HG03060 (cell line): ENCODE measurements around the gene CFAP58.

Experiments
- ATAC-seq: cut with Tn5 transposase; IDR thresholded peaks from one replicate; pipeline ENCODE4 v1.9.1; 2021; ENCODE audit warnings: low read depth, moderate number of reproducible peaks; ENCODE audit not compliant: unreplicated experiment

The CFAP58 gene, protein sequence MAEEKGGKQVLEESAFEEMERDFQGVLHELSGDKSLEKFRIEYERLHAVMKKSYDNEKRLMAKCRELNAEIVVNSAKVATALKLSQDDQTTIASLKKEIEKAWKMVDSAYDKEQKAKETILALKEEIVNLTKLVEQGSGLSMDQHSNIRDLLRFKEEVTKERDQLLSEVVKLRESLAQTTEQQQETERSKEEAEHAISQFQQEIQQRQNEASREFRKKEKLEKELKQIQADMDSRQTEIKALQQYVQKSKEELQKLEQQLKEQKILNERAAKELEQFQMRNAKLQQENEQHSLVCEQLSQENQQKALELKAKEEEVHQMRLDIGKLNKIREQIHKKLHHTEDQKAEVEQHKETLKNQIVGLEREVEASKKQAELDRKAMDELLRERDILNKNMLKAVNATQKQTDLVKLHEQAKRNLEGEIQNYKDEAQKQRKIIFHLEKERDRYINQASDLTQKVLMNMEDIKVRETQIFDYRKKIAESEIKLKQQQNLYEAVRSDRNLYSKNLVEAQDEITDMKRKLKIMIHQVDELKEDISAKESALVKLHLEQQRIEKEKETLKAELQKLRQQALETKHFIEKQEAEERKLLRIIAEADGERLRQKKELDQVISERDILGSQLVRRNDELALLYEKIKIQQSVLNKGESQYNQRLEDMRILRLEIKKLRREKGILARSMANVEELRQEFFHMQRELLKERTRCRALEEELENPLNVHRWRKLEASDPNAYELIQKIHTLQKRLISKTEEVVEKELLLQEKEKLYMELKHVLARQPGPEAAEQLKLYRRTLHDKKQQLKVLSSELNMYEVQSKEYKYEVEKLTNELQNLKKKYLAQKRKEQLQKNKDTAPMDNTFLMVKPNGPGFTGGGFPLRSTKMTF

DNA sequence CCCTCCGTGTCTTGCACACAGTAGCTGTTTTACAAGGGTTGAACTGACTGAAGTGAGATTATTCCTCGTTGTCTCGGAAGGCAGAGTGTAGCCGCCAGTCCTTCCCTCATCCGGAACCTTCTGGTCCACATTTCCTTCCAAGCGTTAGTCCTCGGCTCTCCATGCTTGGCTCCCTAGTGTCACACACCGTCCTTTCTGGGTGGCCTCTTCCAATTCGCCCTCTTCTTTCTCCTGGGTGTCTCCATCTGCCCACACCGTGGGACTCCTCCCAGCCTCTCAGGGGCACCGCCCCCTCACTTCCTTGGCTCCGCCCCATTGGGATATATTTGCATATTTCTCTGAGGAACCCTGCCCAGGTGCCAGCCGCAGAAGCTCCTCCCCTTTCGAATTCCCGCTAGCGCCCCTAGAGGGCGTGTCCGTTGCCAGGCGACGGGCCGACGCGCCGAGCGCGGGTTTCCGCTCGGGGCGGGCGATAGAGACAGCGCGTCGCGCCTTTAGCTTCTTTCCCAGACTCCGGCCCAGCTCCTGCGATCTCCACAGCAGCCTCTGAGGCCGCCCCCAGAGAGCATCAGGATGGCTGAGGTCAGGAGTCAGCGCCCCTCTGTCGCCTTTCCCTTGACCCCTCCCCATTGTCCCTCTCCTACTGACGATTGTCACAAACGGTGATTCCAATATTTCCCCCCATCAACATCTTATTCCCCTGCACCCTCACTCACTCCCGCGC lies at the start of gene CFAP58:
Gene CFAP58, plus strand, starts transcription at position 509 of the 724 bp plus-strand sequence. Its CDS starts 65 bp downstream, at position 574.
- peak; percentile 40 for ATAC-seq

DNA sequence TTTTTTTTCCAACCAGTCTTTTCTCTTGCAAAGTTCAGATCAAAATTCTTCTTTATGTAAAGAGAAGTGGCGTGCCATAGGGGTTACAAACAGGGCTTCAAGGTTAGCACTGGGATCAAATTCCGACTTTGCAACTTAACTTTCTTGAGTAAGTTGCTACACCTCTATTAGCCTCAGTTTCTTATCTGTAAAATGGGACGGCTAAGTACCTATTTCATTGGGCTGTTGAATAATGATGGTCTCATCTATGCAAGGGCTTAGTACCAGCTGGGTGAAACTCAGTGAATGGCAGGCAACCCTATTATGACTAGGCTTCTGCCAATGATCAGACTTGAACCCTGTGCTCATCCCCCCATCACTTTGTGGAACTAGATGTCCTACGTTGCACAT lies 49.3 kb upstream of the CFAP58 start:
- ATAC-seq: no peak

DNA sequence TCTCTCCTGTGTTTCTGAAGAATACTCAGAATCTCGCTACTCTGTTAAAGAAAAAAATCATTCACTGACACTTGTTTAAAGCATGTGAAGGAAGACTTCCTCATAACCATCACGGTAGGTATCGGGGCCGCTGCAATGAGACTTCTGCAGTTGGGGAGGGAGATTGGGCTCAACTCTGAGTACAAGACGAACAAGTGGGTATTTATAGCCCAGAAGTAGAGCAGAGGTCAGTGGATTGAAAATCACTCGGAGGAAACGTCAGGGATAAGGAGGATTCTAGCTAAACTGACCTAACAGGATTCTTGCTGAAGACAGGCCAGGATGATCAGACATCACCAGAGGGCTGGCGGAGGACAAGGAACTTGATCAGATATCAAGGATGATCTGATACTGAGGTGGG lies 48.7 kb upstream of the CFAP58 start:
- no peak for ATAC-seq

DNA sequence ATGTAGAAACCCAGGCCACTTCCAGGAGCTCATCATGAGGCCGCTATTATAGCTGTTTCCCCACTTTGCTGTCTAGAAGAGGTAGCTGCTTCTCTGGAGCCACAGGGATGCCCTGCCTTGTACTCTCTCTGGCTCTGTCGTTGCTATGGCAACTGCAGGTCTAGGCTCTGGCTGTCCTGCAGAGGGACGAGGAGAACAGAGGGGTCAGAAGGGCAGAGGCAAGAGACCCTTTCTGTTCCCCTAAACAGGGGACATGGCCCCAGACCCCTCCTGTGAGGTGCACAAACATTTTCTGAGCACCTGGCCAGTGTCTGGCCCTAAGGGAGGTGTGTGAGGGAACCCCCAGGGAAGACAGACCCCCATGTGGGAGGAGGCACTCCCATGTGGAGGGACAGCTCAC lies 46.7 kb upstream of the CFAP58 start:
- ATAC-seq: no peak

DNA sequence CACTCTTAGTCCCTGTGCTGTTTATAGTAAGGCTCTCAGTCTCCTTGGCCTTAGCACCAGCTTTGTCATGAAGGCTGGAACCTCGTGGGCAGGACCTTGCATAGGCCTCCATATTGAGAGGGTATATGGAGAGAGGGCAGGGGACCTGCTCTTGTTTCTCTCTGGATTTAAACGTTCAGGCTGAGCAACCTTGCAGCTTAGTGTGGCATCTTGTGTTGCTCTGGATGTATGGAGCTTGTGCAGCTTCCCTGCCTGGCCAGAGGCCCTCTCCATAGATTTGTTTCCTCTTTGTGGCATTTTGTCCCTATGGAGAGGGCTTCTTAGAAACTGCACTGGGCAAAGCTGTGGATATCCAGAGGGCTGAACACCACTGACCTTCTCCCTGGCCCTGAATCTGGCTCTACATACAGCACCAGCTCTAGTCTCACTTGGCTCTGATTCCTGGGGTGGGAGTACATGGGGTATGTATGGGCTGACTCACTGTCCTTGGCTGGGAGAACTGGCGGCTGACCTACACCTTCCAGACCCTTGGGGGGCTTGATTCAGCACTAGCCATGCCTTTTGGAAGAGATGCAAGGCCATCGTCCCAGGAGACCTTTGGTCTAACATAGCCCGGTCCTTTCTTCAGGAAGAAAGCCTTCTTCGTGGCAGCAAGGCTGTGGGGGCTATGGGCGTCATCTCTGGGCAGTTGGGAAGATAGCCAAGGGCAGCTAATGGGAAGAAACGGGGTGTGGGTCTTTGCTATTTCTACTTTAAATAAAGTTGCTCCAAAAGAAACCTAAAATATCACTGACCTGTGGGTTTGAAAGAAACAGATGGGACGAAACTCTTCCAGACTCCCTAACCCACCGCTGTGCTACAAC lies 45.8 kb upstream of the CFAP58 start:
- ATAC-seq: no peak

DNA sequence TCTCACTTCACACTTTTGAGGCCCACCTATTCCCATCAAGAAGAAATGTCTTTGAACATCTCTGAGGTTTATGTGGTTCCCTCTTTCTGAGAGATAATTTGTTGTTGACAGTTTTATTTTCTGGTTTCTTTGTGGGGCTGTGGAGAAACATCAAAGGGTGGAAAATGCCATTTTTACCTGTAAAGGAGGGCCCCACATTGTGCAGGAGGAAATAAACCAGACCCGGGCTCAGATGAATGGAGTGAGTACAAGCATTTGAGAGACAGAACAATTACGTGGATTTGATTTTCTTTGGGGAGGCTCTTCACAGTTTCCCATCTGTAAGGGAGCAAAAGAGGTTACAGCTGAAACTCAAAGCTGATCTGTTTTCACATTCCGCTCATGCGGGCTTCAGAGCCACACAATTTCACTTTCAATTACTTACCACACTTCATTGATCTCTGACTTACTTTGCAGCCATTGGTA lies 45.2 kb upstream of the CFAP58 start:
- peak; percentile 78 for ATAC-seq

DNA sequence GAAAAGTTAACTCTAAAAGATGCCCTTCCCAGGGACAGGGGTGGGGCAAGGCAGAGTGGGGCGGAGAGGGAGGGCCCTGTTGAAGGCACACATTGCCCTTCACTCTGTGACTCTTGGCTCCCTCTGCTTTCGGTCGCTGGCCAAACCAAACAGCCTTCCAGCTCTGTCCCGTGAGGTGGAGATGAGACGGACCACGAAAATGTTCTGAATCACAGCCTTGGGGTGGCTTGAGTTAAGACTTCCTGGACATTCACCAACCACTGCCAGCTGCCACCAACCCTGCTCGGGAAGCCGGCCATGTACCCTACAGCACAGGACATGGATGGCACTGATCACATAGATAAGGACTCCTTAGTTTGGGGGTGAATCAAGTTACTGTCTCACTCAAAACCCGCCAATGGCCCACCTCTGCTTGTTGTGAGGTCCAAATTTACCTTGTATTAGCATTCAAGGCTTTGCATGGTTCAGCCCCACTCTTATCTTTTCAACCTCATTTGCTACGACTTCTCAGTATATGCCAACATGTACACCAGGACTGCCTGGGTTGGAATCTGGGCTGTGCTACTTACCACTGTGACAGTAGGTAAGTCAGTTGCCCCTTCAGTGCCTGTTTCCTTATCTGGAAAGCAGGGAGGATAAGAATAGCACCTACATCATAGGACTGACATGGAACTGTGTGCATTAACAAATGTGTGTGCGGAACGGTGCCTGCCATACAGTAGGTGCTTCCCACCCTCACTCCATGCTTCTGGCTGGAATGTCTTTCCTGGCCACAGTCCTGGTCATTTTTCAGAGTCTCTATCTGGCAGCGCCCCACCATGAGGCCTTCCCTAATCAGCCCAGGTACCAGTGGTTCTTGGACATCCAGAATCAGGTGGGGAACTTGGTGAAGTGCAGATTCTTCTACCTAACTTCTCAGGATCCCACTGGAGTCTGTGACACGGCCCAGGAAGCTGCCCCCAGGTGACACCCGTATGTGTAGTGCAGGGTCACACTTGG lies 43.4 kb upstream of the CFAP58 start:
- ATAC-seq: no peak

DNA sequence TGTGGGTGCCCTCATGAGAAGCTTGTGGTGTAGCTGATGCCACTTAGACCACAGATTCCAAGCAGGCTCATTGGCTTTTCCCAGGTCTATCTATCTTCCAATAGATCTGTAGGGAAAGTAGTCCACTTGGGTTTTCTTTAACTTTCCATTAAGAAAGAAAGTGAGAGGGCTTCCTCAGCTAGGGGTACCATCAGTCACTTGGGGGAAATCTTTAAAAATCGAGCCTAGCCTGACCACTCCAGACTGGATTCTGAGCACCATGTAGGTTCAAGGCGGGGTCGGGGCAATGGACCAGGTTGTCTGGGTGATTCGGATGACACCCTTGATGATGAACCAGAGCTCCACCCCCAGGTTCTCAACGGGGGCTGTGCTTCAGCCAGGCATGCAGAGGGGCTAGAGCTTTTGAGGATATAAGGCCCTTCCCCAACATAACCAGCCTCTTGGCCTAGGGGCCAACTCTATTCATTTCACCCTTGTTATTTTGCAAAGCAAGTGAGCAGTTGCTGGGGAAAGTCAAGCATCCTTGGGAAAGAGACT lies 42.4 kb upstream of the CFAP58 start:
- no peak for ATAC-seq

DNA sequence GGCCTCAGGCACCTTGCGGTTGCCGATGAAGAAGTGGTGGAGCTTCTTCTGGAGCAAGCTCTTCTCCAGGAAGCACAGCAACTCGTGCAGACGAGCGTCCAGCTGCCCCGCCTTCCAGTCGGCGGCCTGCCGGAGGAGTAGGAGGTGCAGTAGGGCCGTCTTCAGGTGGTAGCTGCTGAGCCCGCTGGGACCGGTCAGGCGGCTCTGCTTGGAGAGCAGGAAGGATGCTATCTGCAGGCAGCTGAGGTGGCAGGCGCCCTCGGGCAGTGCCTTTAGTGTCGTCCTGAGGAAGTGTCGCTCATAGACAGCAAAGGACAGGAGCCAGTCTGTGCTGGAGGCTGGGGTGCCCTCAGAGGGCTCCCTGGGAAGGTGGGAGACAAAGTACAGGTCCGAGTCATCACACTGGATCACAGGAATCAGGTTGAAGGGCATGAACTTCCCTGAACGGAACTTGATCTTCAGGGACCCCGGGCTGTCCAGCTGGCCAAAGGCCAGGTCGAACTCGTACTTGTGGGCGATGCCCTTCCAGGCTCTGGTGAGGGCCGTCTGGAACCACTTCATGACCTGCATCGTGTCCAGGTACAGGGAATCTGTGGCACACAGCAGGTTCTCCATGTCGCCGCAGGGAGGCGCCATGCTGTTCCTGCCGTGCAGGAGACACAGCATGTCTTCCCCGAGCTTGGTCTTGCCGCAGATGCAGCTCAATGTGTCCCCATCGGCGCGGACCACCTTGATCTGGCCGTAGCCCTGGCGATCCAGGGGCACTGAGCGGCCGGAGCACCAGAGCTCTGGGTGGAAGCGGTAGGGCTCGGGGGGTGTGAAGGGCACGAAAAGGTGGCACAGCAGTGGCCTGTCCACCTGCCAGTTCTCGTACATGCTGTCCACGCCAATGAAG lies 38.8 kb upstream of the CFAP58 start:
- no peak for ATAC-seq

DNA sequence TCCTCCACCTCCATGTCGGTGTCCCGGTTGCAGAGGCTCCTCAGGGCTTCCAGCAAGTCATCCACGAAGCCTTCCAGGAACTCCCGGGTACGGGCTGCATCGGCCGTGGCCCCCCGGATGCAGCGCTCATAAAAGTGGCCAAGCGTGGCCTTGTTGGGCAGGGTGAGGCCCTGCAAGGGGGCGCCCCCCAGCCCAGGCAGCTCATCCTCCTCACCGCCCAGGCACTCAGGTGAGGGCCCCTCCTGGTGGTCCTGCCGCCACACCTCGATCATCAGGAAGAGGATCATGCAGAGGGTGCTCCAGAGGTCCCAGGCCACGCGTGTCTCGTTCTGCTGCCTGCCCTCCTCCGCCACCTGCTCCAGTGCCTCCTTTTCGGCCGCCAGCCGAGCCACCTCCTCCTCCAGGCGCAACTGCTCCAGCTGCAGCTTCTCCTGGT lies 38.1 kb upstream of the CFAP58 start:
- ATAC-seq: no peak

DNA sequence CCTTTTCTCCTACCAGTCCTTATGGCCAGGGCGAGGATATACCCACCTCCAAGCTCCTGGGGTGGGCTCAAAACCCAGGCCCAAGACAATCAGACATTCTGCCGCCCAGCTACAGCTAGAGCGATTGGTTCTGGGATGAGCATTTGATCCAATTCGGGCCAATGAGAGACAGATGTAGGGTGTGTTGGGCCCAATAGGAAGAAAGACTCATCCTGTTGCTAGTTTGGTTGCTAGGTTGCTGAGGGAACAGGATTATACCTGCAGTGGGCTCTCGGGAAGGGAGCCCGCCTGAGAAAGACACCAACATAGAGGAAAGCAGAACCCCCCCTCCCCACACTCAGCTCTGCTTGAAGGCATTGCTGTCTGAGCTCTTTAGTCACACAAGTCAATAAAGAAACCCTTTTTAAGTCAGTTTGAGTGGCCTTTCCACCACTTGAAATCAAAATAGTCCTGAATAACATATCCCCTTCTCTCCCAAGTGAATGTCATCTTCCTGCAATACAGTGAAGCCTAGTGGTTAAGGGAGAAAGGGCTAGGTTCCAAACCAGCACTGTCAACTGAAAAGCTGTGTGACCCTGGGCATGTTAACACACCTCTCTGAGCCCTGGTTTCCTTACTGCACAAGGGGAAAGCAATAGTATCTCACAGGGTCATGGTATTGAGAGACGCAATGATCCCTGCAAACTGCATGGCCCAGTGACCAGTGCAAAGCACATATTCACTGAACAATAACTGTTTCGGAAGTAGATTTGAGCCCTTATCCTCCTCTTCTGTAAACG lies 37.1 kb upstream of the CFAP58 start:
- ATAC-seq: no peak

DNA sequence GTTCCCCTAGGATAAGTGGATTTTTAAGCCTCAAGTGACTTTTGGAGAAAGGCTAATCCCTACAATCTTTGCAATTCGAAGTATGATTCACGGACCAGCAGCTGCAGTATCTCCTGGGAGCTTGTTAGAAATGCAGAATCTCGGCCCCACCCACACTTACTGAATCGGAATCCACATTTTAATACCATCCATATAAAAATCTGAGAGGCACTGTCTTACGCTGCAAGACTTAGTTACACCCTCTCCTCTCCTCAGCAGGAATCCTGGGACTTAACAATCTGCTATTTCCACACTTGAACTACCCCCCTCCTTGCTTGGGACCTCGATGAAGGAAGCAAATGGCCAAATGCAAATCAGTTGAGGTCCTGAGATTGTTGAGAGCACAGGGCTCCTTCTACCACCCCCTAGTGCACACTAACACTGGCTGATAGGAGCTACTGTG lies 36.3 kb upstream of the CFAP58 start:
- ATAC-seq: no peak

DNA sequence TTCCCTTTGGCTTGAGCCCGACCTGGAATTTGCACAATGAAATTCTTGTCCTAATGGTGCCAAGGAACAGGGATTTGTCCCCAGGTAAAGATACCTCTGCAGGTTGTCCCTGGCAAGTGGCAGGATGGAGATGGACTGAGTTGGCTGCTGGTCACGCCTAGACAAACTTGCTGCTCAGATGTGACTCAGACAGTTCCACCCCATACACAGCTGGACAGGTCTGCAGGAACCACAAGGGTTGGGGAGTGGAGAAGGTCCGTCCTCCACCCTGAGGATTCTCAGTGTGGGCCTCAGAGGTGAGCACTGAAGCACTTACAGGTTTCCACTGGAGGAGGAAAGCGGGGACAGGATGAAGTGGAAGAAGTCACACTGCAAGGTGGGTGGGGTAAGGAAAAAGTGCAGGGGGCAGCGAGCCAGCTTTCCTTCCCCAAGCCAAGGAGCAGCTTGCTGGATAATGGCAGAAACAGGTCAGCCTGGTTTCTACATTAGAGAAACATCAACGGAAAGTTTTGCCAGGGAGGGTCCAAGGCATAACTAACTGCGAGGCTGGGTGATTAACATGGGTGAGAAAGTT lies 35.8 kb upstream of the CFAP58 start:
- no peak for ATAC-seq

DNA sequence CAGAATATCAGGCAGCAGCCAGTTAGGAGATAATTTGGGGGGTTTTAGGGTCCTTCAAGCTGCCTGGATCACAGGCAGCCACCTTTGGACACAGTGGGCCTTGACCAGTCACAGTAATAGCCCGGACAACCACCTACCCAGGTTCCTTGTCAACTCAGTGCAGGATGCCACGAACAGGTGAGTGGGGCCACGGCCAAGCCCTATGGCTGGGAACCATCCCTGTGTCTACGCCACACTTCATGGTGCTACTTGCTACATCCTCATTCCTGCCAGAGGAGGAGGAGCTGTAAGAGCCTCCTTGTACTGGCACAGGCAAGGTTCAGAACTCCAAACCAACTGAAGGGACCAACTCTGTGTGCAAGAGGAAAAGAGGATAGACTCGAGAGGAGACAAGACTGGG lies 35.3 kb upstream of the CFAP58 start:
- no peak for ATAC-seq

DNA sequence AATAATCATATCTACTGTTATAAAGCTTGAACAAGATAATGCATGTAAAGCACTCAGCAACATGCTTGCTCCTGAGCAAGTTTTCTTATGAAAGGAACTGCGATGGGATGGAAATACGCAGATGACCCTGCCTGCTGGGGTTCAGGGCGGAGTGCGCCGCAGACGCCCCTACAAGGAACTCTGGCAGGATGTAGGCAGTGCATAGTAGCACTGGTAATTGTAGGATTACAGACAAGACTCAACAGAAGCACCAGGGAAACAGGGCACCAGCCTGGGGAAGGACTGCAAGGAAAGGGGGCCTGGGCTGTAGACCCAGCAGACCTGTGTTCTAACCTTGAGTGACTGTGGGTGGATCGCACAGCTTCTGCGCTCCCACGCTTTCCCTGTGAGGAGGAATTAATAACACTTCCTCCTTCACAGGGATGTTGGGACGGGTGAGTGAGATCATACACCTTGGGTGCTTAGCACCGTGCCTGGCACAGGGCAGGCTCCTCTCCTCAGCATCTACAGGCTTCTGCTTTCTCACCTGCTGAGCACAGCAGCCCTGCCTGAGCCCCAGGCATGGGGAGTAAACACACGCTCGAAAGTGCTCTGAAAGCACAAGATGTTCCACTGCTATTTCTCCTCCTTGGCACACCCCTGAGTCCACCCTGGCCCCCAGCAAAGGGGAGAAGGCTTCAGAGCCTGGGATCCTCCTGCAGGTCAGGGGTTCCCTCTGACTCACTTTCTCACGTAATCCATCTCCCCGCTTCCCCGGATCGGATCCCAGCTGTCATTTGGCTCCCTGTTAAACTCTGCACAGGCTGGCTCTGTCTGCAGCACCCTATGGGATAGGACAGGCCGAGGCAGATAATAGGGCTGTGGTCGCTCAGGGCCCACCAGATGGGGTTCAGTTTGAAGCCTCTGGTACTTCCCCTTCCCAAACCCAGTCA lies 34.6 kb upstream of the CFAP58 start:
- ATAC-seq: no peak
